DOHH2 (cell line): ENCODE results near the gene TMEM106A.
A peak's percentile ranks its signal among the peaks of the same experiment; 100 is the strongest.
"Not testable (repeated sequence)": the region's sequence is repeated elsewhere in the genome, so short reads cannot be mapped to it uniquely, and the experiment has no call there.

Experiments used
- H3F3A ChIP-seq: fragments of 200-600 bp; sonication (generic), shearing (Covaris generic); 2 replicates; pipeline ENCODE4 v1.6.0; 2016; ENCODE audit warnings: antibody characterized with exemption, mild to moderate bottlenecking; ENCODE audit not compliant: control insufficient read depth, insufficient read depth
- H3K27ac ChIP-seq: fragments of 200-600 bp; sonication (generic); 2 replicates; pipeline ENCODE4 v1.5.1; 2014; ENCODE audit warnings: low read depth, mild to moderate bottlenecking, low read length, moderate library complexity
- H3K27me3 ChIP-seq: fragments of 200-600 bp; sonication (generic); 2 replicates; pipeline ENCODE4 v1.6.1; 2014; ENCODE audit warnings: mild to moderate bottlenecking, low read length, mixed read lengths; ENCODE audit not compliant: control insufficient read depth
- H3K36me3 ChIP-seq: fragments of 200-600 bp; sonication (generic); 2 replicates; pipeline ENCODE4 v1.6.1; 2014; ENCODE audit warnings: mild to moderate bottlenecking, low read length, moderate library complexity, mixed read lengths; ENCODE audit not compliant: control insufficient read depth
- H3K4me1 ChIP-seq: fragments of 200-600 bp; sonication (generic); 2 replicates; pipeline ENCODE4 v1.6.1; 2014; ENCODE audit warnings: mild to moderate bottlenecking, low read length, mixed read lengths; ENCODE audit not compliant: control insufficient read depth
- H3K4me2 ChIP-seq: fragments of 200-600 bp; sonication (generic); 2 replicates; pipeline ENCODE4 v1.6.0; 2014; ENCODE audit warnings: mild to moderate bottlenecking, low read length, moderate library complexity
- H3K4me3 ChIP-seq: fragments of 200-600 bp; sonication (generic); 2 replicates; pipeline ENCODE4 v1.5.1; 2014; ENCODE audit warnings: mild to moderate bottlenecking, low read length, mixed read lengths
- H3K79me2 ChIP-seq: fragments of 200-600 bp; sonication (generic); 2 replicates; pipeline ENCODE4 v1.6.1; 2014; ENCODE audit warnings: mild to moderate bottlenecking, low read length, mixed read lengths; ENCODE audit not compliant: control insufficient read depth
- H3K9me2 ChIP-seq: fragments of 200-600 bp; sonication (generic); replicated peaks from 2 replicates; pipeline ENCODE4 v1.6.1; 2014; ENCODE audit warnings: mild to moderate bottlenecking, low read length, mixed read lengths; ENCODE audit not compliant: control insufficient read depth
- H3K9me3 ChIP-seq: fragments of 200-600 bp; sonication (generic); 2 replicates; pipeline ENCODE4 v1.6.1; 2014; ENCODE audit warnings: antibody characterized with exemption, low read length, mixed read lengths; ENCODE audit not compliant: control insufficient read depth, insufficient read depth
- H4K20me1 ChIP-seq: fragments of 200-600 bp; sonication (generic); 2 replicates; pipeline ENCODE4 v1.6.0; 2014; ENCODE audit warnings: low read depth, mild to moderate bottlenecking, antibody characterized with exemption, low read length, moderate library complexity; ENCODE audit not compliant: control insufficient read depth, insufficient read depth
- CTCF ChIP-seq: fragments of 200-600 bp; sonication (generic); IDR thresholded peaks from one replicate; pipeline ENCODE4 v1.5.1; 2014; ENCODE audit warnings: antibody characterized with exemption, mild to moderate bottlenecking, low read depth, low read length; ENCODE audit not compliant: poor library complexity, severe bottlenecking
- EZH2phosphoT487 ChIP-seq: fragments of 200-600 bp; sonication (generic); IDR thresholded peaks from 2 replicates; pipeline ENCODE4 v1.6.1; 2017; ENCODE audit warnings: borderline replicate concordance, mild to moderate bottlenecking, antibody characterized with exemption, low read length, moderate library complexity, mixed read lengths

The TMEM106A gene

GRCh38 chr17:43226393-43226792 is 14.7 kb downstream of the TMEM106A start:
- no peak overlapping the region for H3K27ac ChIP-seq
- H3F3A ChIP-seq: no peaks in the 10 kb centered on the region; the same call in 1 of the 2 replicates
- no peaks in the 10 kb centered on the region for H3K79me2 ChIP-seq
- no peaks in the 10 kb centered on the region for H3K27me3 ChIP-seq
- no peak for TF ChIP-seq EZH2phosphoT487
- no peak for TF ChIP-seq CTCF
- H3K9me3 ChIP-seq: no peaks in the 10 kb centered on the region
- H3K9me2 ChIP-seq: no peaks in the 10 kb centered on the region
- H4K20me1 ChIP-seq: no peaks in the 10 kb centered on the region
- no peaks in the 10 kb centered on the region for H3K36me3 ChIP-seq
- H3K4me3 ChIP-seq: no peak overlapping the region
- H3K4me1 ChIP-seq: no peaks in the 10 kb centered on the region
- H3K4me2 ChIP-seq: no peak overlapping the region

- H3K9me3 ChIP-seq, H3K4me2 ChIP-seq, H3K27ac ChIP-seq, H4K20me1 ChIP-seq, H3F3A ChIP-seq, H3K36me3 ChIP-seq, H3K4me1 ChIP-seq, H3K9me2 ChIP-seq, H3K4me3 ChIP-seq, H3K27me3 ChIP-seq, H3K79me2 ChIP-seq: not testable (repeated sequence)
Measured at GRCh38 chr17:43228020-43228782, 16.5 kb downstream of the TMEM106A start, which contains the start of gene CCDC200. TSS of gene CCDC200 (minus strand) at chr17:43228623. CDS start at chr17:43228554, 69 bp downstream.

- not testable (repeated sequence) for H3K4me1 ChIP-seq, H3F3A ChIP-seq, H4K20me1 ChIP-seq, H3K79me2 ChIP-seq, H3K9me2 ChIP-seq, H3K4me2 ChIP-seq, H3K4me3 ChIP-seq, H3K36me3 ChIP-seq, H3K27ac ChIP-seq, H3K27me3 ChIP-seq, H3K9me3 ChIP-seq
Measured at GRCh38 chr17:43231205-43232020, 19.7 kb downstream of the TMEM106A start.

GRCh38 chr17:43232021-43232699 is 20.5 kb downstream of the TMEM106A start:
- H3K9me3 ChIP-seq, H3K36me3 ChIP-seq, H3K4me1 ChIP-seq, H3K4me3 ChIP-seq, H3K9me2 ChIP-seq, H4K20me1 ChIP-seq, H3K79me2 ChIP-seq, H3F3A ChIP-seq, H3K27ac ChIP-seq, H3K27me3 ChIP-seq: not testable (repeated sequence)
- H3K4me2 ChIP-seq: peak overlapping the region; percentile 20; the same call in 1 of the 2 replicates

GRCh38 chr17:43233263-43233662 is 21.6 kb downstream of the TMEM106A start:
- H3K4me2 ChIP-seq, H3K4me1 ChIP-seq: not testable (repeated sequence)

GRCh38 chr17:43233877-43234276 is 22.2 kb downstream of the TMEM106A start, which contains the start of gene RNU2-1:
TSS of gene RNU2-1 (minus strand) at chr17:43233977.
- H3K27me3 ChIP-seq, H3K4me1 ChIP-seq, H3K9me2 ChIP-seq, H3K79me2 ChIP-seq, H4K20me1 ChIP-seq, H3K36me3 ChIP-seq, H3K4me2 ChIP-seq, H3F3A ChIP-seq, H3K4me3 ChIP-seq, H3K9me3 ChIP-seq, H3K27ac ChIP-seq: not testable (repeated sequence)

More at GRCh38 chr17:43233263-43233662, 21.6 kb downstream of the TMEM106A start:
- H3K79me2 ChIP-seq, H3K27ac ChIP-seq, H3K36me3 ChIP-seq, H3K27me3 ChIP-seq, H4K20me1 ChIP-seq, H3F3A ChIP-seq, H3K9me2 ChIP-seq, H3K4me3 ChIP-seq, H3K9me3 ChIP-seq: not testable (repeated sequence)

GRCh38 chr17:43239597-43239996 is 27.9 kb downstream of the TMEM106A start:
- H3K27ac ChIP-seq, H3K9me2 ChIP-seq, H3K27me3 ChIP-seq, H3K4me2 ChIP-seq, H3K4me1 ChIP-seq, H3K79me2 ChIP-seq, H3K4me3 ChIP-seq, H4K20me1 ChIP-seq, H3F3A ChIP-seq, H3K36me3 ChIP-seq, H3K9me3 ChIP-seq: not testable (repeated sequence)
